Endodermal cell (in vitro differentiated cells): Measurements from ENCODE around the gene PTPRU. TPM values are rescaled to one million over a fixed set of nuclear protein-coding genes. Genes with fewer than 3 reads are reported as not detected.

Experiments
- DNase-seq: peaks from one replicate; pipeline ENCODE4 v3.0.0-alpha.2; 2017
- H3K27ac ChIP-seq: 2 replicates; pipeline ENCODE4 v1.5.1; 2013; ENCODE audit warnings: mild to moderate bottlenecking, low read depth, low read length, moderate library complexity
- H3K27me3 ChIP-seq: 2 replicates; pipeline ENCODE4 v1.6.1; 2013; ENCODE audit warnings: mild to moderate bottlenecking, low read length, moderate library complexity; ENCODE audit not compliant: insufficient read depth, control insufficient read depth, poor library complexity, severe bottlenecking
- H3K36me3 ChIP-seq: 2 replicates; pipeline ENCODE4 v1.7.0; 2013; ENCODE audit warnings: mild to moderate bottlenecking, low read length, moderate library complexity; ENCODE audit not compliant: control insufficient read depth, insufficient read depth
- H3K4me1 ChIP-seq: one replicate; pipeline ENCODE4 v1.7.0; 2013; ENCODE audit warnings: low read length; ENCODE audit not compliant: control insufficient read depth, insufficient read depth
- H3K4me3 ChIP-seq: 2 replicates; pipeline ENCODE4 v1.5.1; 2013; ENCODE audit warnings: mild to moderate bottlenecking, low read length, moderate library complexity
- H3K9ac ChIP-seq: 2 replicates; pipeline ENCODE4 v1.6.1; 2013; ENCODE audit warnings: mild to moderate bottlenecking, low read length, moderate library complexity; ENCODE audit not compliant: poor library complexity, severe bottlenecking; ENCODE audit errors: extremely low read depth
- H3K9me3 ChIP-seq: 2 replicates; pipeline ENCODE4 v1.6.1; 2013; ENCODE audit warnings: mild to moderate bottlenecking, low read length, moderate library complexity; ENCODE audit not compliant: control insufficient read depth
- H3K27ac Mint-ChIP-seq: 2 replicates; pipeline ENCODE4 v1.8.0; 2020; ENCODE audit warnings: mixed read lengths
- H3K27me3 Mint-ChIP-seq: 2 replicates; pipeline ENCODE4 v1.8.0; 2021; ENCODE audit warnings: mild to moderate bottlenecking, mixed read lengths; ENCODE audit not compliant: insufficient read depth
- H3K36me3 Mint-ChIP-seq: 2 replicates; pipeline ENCODE4 v1.8.0; 2020; ENCODE audit warnings: low read depth, mixed read lengths
- H3K4me1 Mint-ChIP-seq: 2 replicates; pipeline ENCODE4 v1.8.0; 2020; ENCODE audit warnings: mixed read lengths
- H3K4me3 Mint-ChIP-seq: 2 replicates; pipeline ENCODE4 v1.8.0; 2020; ENCODE audit warnings: mild to moderate bottlenecking, moderate library complexity, mixed read lengths
- H3K9me3 Mint-ChIP-seq: 2 replicates; pipeline ENCODE4 v1.8.0; 2020; ENCODE audit warnings: mild to moderate bottlenecking, mixed read lengths
- WGBS, 2 experiments: methylation state at CpG; one replicate each; pipeline versions ENCODE4 v1.1.5 to v1.1.7; 2013; ENCODE audit warnings: missing lambda C conversion rate in 2 of 2, mixed read lengths in 1 of 2; ENCODE audit not compliant: insufficient coverage in 1 of 2, insufficient read length in 1 of 2; 5-methylcytosine and 5-hydroxymethylcytosine counted together
- total RNA-seq, 2 donors: library from RNA; stranded (reverse); fragmentation: NEBNext Ultra II Directional in 1 of 2; extraction: Animal tissue kit (Norgen Biotek cat#: 25700) in 1 of 2; gene quantifications; 2 replicates in 1 of 2; 3 replicates in 1 of 2; pipeline ENCODE4 v1.2.1, GENCODE V29; 2021
- TF ChIP-seq, protein P1 (sequence below): fragments of 200-600 bp; sonication (generic); conservative IDR thresholded peaks from 2 replicates; pipeline ENCODE4 v1.5.0; 2021; ENCODE audit warnings: antibody characterized with exemption, mild to moderate bottlenecking

The PTPRU gene
- total RNA-seq, 2 donors from 2014 or later = 49.8 to 73.1 TPM

- Histone ChIP-seq H3K9me3 (no peaks in the 10 kb centered on the region), H3K4me3 (no peak overlapping the region), H3K9ac (no peak overlapping the region), H3K27me3 (no peaks in the 10 kb centered on the region), H3K4me1 (no peaks in the 10 kb centered on the region), H3K36me3 (no peaks in the 10 kb centered on the region), H3K27ac (no peak overlapping the region)
- TF ChIP-seq, protein P1, sequence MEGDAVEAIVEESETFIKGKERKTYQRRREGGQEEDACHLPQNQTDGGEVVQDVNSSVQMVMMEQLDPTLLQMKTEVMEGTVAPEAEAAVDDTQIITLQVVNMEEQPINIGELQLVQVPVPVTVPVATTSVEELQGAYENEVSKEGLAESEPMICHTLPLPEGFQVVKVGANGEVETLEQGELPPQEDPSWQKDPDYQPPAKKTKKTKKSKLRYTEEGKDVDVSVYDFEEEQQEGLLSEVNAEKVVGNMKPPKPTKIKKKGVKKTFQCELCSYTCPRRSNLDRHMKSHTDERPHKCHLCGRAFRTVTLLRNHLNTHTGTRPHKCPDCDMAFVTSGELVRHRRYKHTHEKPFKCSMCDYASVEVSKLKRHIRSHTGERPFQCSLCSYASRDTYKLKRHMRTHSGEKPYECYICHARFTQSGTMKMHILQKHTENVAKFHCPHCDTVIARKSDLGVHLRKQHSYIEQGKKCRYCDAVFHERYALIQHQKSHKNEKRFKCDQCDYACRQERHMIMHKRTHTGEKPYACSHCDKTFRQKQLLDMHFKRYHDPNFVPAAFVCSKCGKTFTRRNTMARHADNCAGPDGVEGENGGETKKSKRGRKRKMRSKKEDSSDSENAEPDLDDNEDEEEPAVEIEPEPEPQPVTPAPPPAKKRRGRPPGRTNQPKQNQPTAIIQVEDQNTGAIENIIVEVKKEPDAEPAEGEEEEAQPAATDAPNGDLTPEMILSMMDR = no peak
- Mint-ChIP-seq H3K36me3 (peaks cover 9% of the 10 kb centered on the region), H3K9me3 (no peaks in the 10 kb centered on the region), H3K27ac (peak overlapping the region; percentile 66), H3K4me3 (no peak overlapping the region), H3K27me3 (peaks cover 6% of the 10 kb centered on the region), H3K4me1 (peaks cover 14% of the 10 kb centered on the region)
- 92 to 100% methylated on average over 4 to 5 of the region's 5 CpGs for WGBS, 2 experiments
- DNase-seq = peak; percentile 63
Measured at GRCh38 chr1:29227511-29227910, 8.8 kb upstream of the PTPRU start.

DNA sequence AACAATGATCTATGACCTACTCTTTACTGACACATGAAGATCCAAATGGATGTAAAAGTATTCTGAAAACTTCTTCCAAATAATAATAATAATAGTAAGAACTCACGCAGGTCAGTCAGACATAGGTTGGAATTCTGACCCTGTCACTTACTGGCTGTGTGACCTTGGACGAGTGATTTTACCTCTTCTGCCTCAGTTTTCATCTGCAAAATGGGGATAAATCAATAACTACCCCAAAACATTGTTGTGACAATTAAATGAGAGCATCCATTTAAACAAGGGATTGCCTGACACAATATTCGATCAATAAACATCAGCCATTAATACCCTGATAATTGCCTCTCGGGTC is 6.1 kb upstream of the PTPRU start:
- DNase-seq = no peak
- TF ChIP-seq, protein P1 = no peak
- Mint-ChIP-seq H3K27me3 (peaks cover 28% of the 10 kb centered on the region), H3K36me3 (no peaks in the 10 kb centered on the region), H3K9me3 (no peaks in the 10 kb centered on the region), H3K27ac (peak overlapping the region; percentile 89), H3K4me1 (peaks cover 14% of the 10 kb centered on the region), H3K4me3 (peak overlapping the region; percentile 84)
- H3K36me3 ChIP-seq = no peaks in the 10 kb centered on the region
- H3K4me1 ChIP-seq = no peaks in the 10 kb centered on the region
- no peak overlapping the region for H3K27ac ChIP-seq
- H3K9ac ChIP-seq = peak overlapping the region; percentile 67
- 9 to 11% methylated on average over 4 of the region's 4 CpGs for WGBS, 2 experiments
- peaks cover 16% of the 10 kb centered on the region for H3K27me3 ChIP-seq
- H3K4me3 ChIP-seq = peak overlapping the region; percentile 94
- no peaks in the 10 kb centered on the region for H3K9me3 ChIP-seq

DNA sequence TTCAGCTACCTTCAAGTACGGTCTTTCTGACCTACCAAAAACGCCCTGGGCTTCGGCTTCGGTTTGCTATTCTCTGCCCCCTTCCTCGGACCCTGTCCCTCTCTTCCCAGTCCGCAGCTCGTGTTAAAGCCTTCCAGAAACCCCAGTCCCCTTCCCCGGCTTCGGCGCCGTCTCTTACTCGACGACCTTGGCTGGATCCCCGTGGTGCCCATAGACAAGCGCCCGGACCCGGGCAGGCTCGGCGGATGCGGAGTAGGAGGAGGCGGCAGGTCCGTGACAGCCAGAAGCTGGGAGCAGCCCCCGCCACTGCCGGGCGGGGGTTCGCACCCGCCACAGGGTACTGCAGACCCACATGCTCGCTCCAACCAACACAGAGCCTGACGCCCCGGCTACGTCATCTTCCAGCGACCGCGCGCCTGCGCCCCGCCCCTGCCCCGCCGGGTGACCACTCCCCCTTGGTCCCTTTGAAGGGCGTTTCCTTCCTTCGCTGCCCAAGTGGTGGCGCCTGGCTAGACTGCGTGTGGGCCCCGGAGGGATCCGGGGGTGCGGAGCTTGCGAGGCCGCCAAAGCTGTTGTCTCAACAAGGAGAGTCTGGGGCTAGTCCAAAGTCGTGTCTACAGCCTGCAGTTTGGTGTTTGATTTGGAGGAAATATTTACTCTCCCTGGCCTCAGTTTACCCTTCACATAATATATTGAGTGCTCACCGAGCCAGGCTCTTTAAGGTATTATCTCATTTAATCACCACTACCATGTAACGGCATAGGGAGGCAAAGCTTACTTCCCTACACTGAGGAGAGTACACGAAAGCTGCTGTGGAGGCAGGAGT is 5.6 kb upstream of the PTPRU start, which contains the start of gene MECR:
Gene MECR (minus strand): TSS at position 382 of the 826 bp plus-strand sequence. CDS start 28 bp downstream, at position 354.
- Mint-ChIP-seq H3K27me3 (peaks cover 33% of the 10 kb centered on the region), H3K4me3 (peak within 1 kb of the TSS; percentile 84), H3K4me1 (peaks cover 14% of the 10 kb centered on the region), H3K27ac (peak within 1 kb of the TSS; percentile 89), H3K36me3 (no peaks in the 10 kb centered on the region), H3K9me3 (no peaks in the 10 kb centered on the region)
- Histone ChIP-seq H3K27me3 (peaks cover 21% of the 10 kb centered on the region), H3K4me3 (peak within 1 kb of the TSS; percentile 94), H3K9ac (peak within 1 kb of the TSS; percentile 67), H3K4me1 (no peaks in the 10 kb centered on the region), H3K36me3 (no peaks in the 10 kb centered on the region), H3K27ac (no peak within 1 kb of the TSS), H3K9me3 (no peaks in the 10 kb centered on the region)
- WGBS, 2 experiments = 3 to 11% methylated on average over 8 to 52 of the region's 52 CpGs
- peak; percentile 99 for DNase-seq
- TF ChIP-seq, protein P1 = peak; percentile 44
